H1 (cell line): ENCODE measurements around the gene LINC01488. TPM values are rescaled to one million over a fixed set of nuclear protein-coding genes. Genes with fewer than 3 reads are reported as not detected.

Experiments
- CTCF ChIA-PET: fragments of 300-600 bp; sonication (Branson Sonifier 250); formaldehyde crosslinking; loops from one replicate; lab custom pipeline; 2021; ENCODE audit not compliant: partially characterized antibody; lab: Charles Lee
- POLR2A ChIA-PET: fragments of 300-600 bp; sonication (Branson Sonifier 250); formaldehyde crosslinking; loops from one replicate; lab custom pipeline; 2021; ENCODE audit warnings: inconsistent platforms; ENCODE audit not compliant: partially characterized antibody; lab: Charles Lee
- DNase-seq, 2 experiments: peaks; one replicate each; pipeline versions ENCODE4 v3.0.0 to v3.0.0-alpha.2; 2010 to 2022; ENCODE audit warnings: low spot score in 2 of 2, low read depth in 1 of 2, mixed read lengths in 1 of 2
- FAIRE-seq: peaks from 2 replicates; lab custom pipeline; 2011; peaks lifted over from hg19 to GRCh38; lab: Jason Lieb, UNC
- H2AFZ ChIP-seq: 2 replicates; pipeline ENCODE4 v1.8.1; 2012; ENCODE audit warnings: low read length, inconsistent platforms
- H2AK5ac ChIP-seq: 2 replicates; pipeline ENCODE4 v1.6.1; 2013; ENCODE audit warnings: low read depth, low read length
- H2BK120ac ChIP-seq: replicated peaks from 2 replicates; pipeline ENCODE3; 2013; ENCODE audit warnings: low read depth, low read length, inconsistent platforms
- H2BK12ac ChIP-seq: 2 replicates; pipeline ENCODE4 v1.6.1; 2013; ENCODE audit warnings: low read depth, low read length
- H2BK15ac ChIP-seq: 2 replicates; pipeline ENCODE4 v1.6.1; 2013; ENCODE audit warnings: low read length
- H2BK20ac ChIP-seq: 2 replicates; pipeline ENCODE4 v1.6.1; 2013; ENCODE audit warnings: low read length
- H2BK5ac ChIP-seq: 2 replicates; pipeline ENCODE4 v1.6.1; 2013; ENCODE audit warnings: low read depth, low read length
- H3K14ac ChIP-seq: 2 replicates; pipeline ENCODE4 v1.6.1; 2013; ENCODE audit warnings: inconsistent platforms; ENCODE audit not compliant: insufficient read length
- H3K18ac ChIP-seq: 2 replicates; pipeline ENCODE4 v1.6.1; 2013; ENCODE audit warnings: low read length; ENCODE audit errors: extremely low read depth
- H3K23ac ChIP-seq: 2 replicates; pipeline ENCODE4 v1.6.1; 2013; ENCODE audit warnings: inconsistent platforms; ENCODE audit not compliant: insufficient read length
- H3K23me2 ChIP-seq: 2 replicates; pipeline ENCODE4 v1.6.1; 2013; ENCODE audit warnings: low read depth, low read length
- H3K27ac ChIP-seq: 2 replicates; pipeline ENCODE4 v1.6.1; 2011; ENCODE audit warnings: low read depth, low read length, inconsistent platforms
- H3K27me3 ChIP-seq, 4 experiments: replicated peaks in 1 of 4; 1 replicate in 1 of 4; 2 replicates in 3 of 4; pipeline versions ENCODE4 v1.6.1 to v1.8.1; 2011 to 2013; ENCODE audit warnings: low read length in 3 of 4, mild to moderate bottlenecking in 3 of 4, inconsistent platforms in 2 of 4, mixed read lengths in 2 of 4, moderate library complexity in 1 of 4; ENCODE audit not compliant: control insufficient read depth in 3 of 4, insufficient read depth in 3 of 4; ENCODE audit errors: extremely low read depth in 1 of 4
- H3K36me3 ChIP-seq, 4 experiments: 2 replicates each; pipeline versions ENCODE4 v1.6.1 to v1.8.1; 2011 to 2013; ENCODE audit warnings: mild to moderate bottlenecking in 4 of 4, low read length in 3 of 4, moderate library complexity in 2 of 4, control low read depth in 1 of 4, inconsistent platforms in 1 of 4; ENCODE audit not compliant: insufficient read depth in 4 of 4, control insufficient read depth in 2 of 4
- H3K4ac ChIP-seq: replicated peaks from 2 replicates; pipeline ENCODE3; 2013; ENCODE audit warnings: low read length, low read depth, mixed read lengths, inconsistent platforms; ENCODE audit not compliant: insufficient read length
- H3K4me1 ChIP-seq, 4 experiments: replicated peaks in 1 of 4; 1 replicate in 1 of 4; 2 replicates in 3 of 4; pipeline versions ENCODE4 v1.6.1 to v1.8.1; 2011 to 2013; ENCODE audit warnings: low read length in 3 of 4, inconsistent platforms in 2 of 4, mixed read lengths in 1 of 4; ENCODE audit not compliant: insufficient read depth in 4 of 4, control insufficient read depth in 3 of 4
- H3K4me2 ChIP-seq, 2 experiments: 2 replicates each; pipeline versions ENCODE4 v1.6.1 to v1.8.1; 2011 to 2013; ENCODE audit warnings: low read depth in 2 of 2, low read length in 2 of 2, control low read depth in 1 of 2, inconsistent platforms in 1 of 2, mild to moderate bottlenecking in 1 of 2; ENCODE audit not compliant: insufficient read depth in 1 of 2
- H3K4me3 ChIP-seq, 4 experiments: fragments of 200-600, 300-600 bp in 1 of 4; sonication (generic), shearing (Covaris generic), sonication (Bioruptor Twin) in 1 of 4; 2 replicates each; pipeline versions ENCODE4 v1.5.1 to v1.8.1; 2011 to 2016; ENCODE audit warnings: low read length in 4 of 4, low read depth in 3 of 4, control low read depth in 2 of 4, inconsistent platforms in 2 of 4, mild to moderate bottlenecking in 2 of 4, mixed read lengths in 1 of 4, moderate library complexity in 1 of 4; ENCODE audit not compliant: insufficient read depth in 2 of 4; ENCODE audit errors: extremely low read depth in 1 of 4
- H3K56ac ChIP-seq: replicated peaks from 2 replicates; pipeline ENCODE3; 2013; ENCODE audit warnings: low read depth, mild to moderate bottlenecking, mixed read lengths, low read length, inconsistent platforms; ENCODE audit not compliant: insufficient read length
- H3K79me1 ChIP-seq: 2 replicates; pipeline ENCODE4 v1.6.1; 2013; ENCODE audit warnings: low read depth, low read length, control low read depth
- H3K79me2 ChIP-seq, 2 experiments: 2 replicates each; pipeline versions ENCODE4 v1.6.1 to v1.8.1; 2012 to 2013; ENCODE audit warnings: low read length in 2 of 2, mild to moderate bottlenecking in 2 of 2, inconsistent platforms in 1 of 2; ENCODE audit not compliant: insufficient read depth in 2 of 2, control insufficient read depth in 1 of 2
- H3K9ac ChIP-seq, 4 experiments: replicated peaks in 1 of 4; 1 replicate in 1 of 4; 2 replicates in 3 of 4; pipeline versions ENCODE4 v1.6.1 to v1.8.1; 2011 to 2013; ENCODE audit warnings: low read depth in 3 of 4, low read length in 3 of 4, control low read depth in 2 of 4, mild to moderate bottlenecking in 2 of 4, moderate library complexity in 2 of 4, inconsistent platforms in 1 of 4; ENCODE audit errors: extremely low read depth in 1 of 4
- H3K9me3 ChIP-seq, 2 experiments: 2 replicates each; pipeline versions ENCODE4 v1.6.1 to v1.8.1; 2012 to 2013; ENCODE audit warnings: mild to moderate bottlenecking in 2 of 2, moderate library complexity in 2 of 2, control low read depth in 1 of 2, inconsistent platforms in 1 of 2, low read depth in 1 of 2, low read length in 1 of 2, mixed read lengths in 1 of 2; ENCODE audit not compliant: insufficient read depth in 2 of 2
- H4K20me1 ChIP-seq, 2 experiments: replicated peaks in 1 of 2; 2 replicates each; pipeline versions ENCODE3 to v1.8.1; 2011 to 2013; ENCODE audit warnings: inconsistent platforms in 2 of 2, low read length in 2 of 2, mild to moderate bottlenecking in 1 of 2; ENCODE audit not compliant: insufficient read depth in 2 of 2, control insufficient read depth in 1 of 2
- H4K5ac ChIP-seq: 2 replicates; pipeline ENCODE4 v1.6.1; 2013; ENCODE audit warnings: low read length, low read depth, mixed read lengths, inconsistent platforms; ENCODE audit not compliant: insufficient read length
- H4K8ac ChIP-seq: 2 replicates; pipeline ENCODE4 v1.8.0; 2013; ENCODE audit warnings: mild to moderate bottlenecking, moderate library complexity, low read length, inconsistent platforms; ENCODE audit not compliant: insufficient read depth; ENCODE audit errors: extremely low read depth
- H4K91ac ChIP-seq: replicated peaks from 2 replicates; pipeline ENCODE3; 2013; ENCODE audit warnings: low read length, mixed read lengths, inconsistent platforms; ENCODE audit not compliant: insufficient read length
- ATF3 ChIP-seq: IDR thresholded peaks from 2 replicates; pipeline ENCODE4 v1.6.1; 2011; ENCODE audit warnings: low read depth, mild to moderate bottlenecking, low read length; ENCODE audit not compliant: insufficient read depth
- TAF1 ChIP-seq: IDR thresholded peaks from 2 replicates; pipeline ENCODE4 v1.6.1; 2011; ENCODE audit warnings: mild to moderate bottlenecking, low read depth, low read length
- whole genome bisulfite sequencing, 2 experiments: shearing (Covaris generic) in 1 of 2; methylation state at CpG; one replicate each; pipeline versions ENCODE4 v1.1.6 to v1.1.7; 2013 to 2015; ENCODE audit warnings: low lambda C conversion rate in 2 of 2, mixed read lengths in 2 of 2, inconsistent platforms in 1 of 2, low coverage in 1 of 2, missing lambda C conversion rate in 1 of 2; ENCODE audit not compliant: insufficient replicate concordance in 2 of 2, insufficient coverage in 1 of 2, insufficient read length in 1 of 2; ENCODE audit errors: extremely low coverage in 1 of 2, missing lambda C conversion rate in 1 of 2; 5-methylcytosine and 5-hydroxymethylcytosine counted together
- polyA plus RNA-seq, 7 experiments: library from polyadenylated mRNA; depleted of rRNA in 3 of 7; stranded (reverse) in 5 of 7; unstranded in 2 of 7; fragments of >200 nt in 5 of 7; fragments of 200-250 nt in 2 of 7; gene quantifications; 1 replicate in 5 of 7; 2 replicates in 1 of 7; 4 replicates in 1 of 7; pipeline versions ENCODE4 v1.2.1 to v1.2.3, GENCODE V29; 2011 to 2013; ENCODE audit warnings: missing spikeins in 2 of 7, mixed read lengths in 2 of 7
- total RNA-seq: library from RNA; stranded (reverse); fragmentation: NEBNext Ultra II Directional; extraction: Animal tissue kit (Norgen Biotek cat#: 25700); gene quantifications from 2 replicates; pipeline ENCODE4 v1.2.1, GENCODE V29; 2021

Gene LINC01488
- total and polyA plus RNA-seq, 2 of the 8 experiments (the other 6 are each of a cell fraction or from before 2014, with no cell fraction given) = not detected

- Histone ChIP-seq H3K18ac (no peak overlapping the region), H3K23me2 (peaks cover 2% of the 10 kb centered on the region; the same call in 1 of the 2 replicates), H2BK120ac (no peak overlapping the region), H3K4me3 (no peak overlapping the region), H3K56ac (no peak overlapping the region), H3K4me2 (no peak overlapping the region), H3K23ac (no peak overlapping the region), H3K27ac (no peak overlapping the region), H3K9ac (no peak overlapping the region), H3K79me1 (no peaks in the 10 kb centered on the region), H2AFZ (no peak overlapping the region), H2BK12ac (no peak overlapping the region), H4K5ac (peak overlapping the region; percentile 6), H3K79me2 (no peaks in the 10 kb centered on the region), H3K4me1 (peaks cover 0 to 8% (median 4%) of the 10 kb centered on the region in 4 experiments; a peak in 5 of 7 replicates), H3K14ac (no peak overlapping the region), H2BK15ac (no peak overlapping the region), H3K36me3 (no peaks in the 10 kb centered on the region), H2BK20ac (no peak overlapping the region), H4K20me1 (peaks cover 0 to 1% of the 10 kb centered on the region in 2 experiments), H3K9me3 (no peaks in the 10 kb centered on the region), H3K27me3 (no peaks in the 10 kb centered on the region; a peak in 1 of 7 replicates), H3K4ac (no peak overlapping the region), H2BK5ac (no peak overlapping the region), H4K8ac (no peak overlapping the region), H2AK5ac (no peak overlapping the region), H4K91ac (peak overlapping the region; percentile 22)
- CTCF ChIA-PET = interaction anchor here (1.4 to 3.6 kb wide), 2 partner anchors 17 to 318 kb away, joined by 5 to 12 read pairs; no protein-coding TSS in a partner anchor
- no peak for FAIRE-seq
- TF ChIP-seq ATF3 = no peak
- no peak for TF ChIP-seq TAF1
- WGBS, 2 experiments = 94% methylated on average over 28 of the region's 29 CpGs; no CpG with 5 or more reads in 1 of the 2 experiments
- DNase-seq = no peak
- POLR2A ChIA-PET = interaction anchor here (0.7 kb wide), 1 partner anchor 72 kb away, joined by 3 read pairs; no protein-coding TSS in a partner anchor
These were observed 32.0 kb upstream of the LINC01488 start for GRCh38 chr11:69449320-69450063.
